Ishikawa (cell line): Measurements from ENCODE around the gene LYRM1.

ENCODE experiments used
- CREB1 ChIP-seq: IDR thresholded peaks from 2 replicates; pipeline ENCODE4 v1.6.1; 2012; ENCODE audit warnings: low read depth
- NFIC ChIP-seq: IDR thresholded peaks from 2 replicates; pipeline ENCODE4 v1.6.1; 2012
- RAD21 ChIP-seq: IDR thresholded peaks from 2 replicates; pipeline ENCODE4 v1.6.1; 2012; ENCODE audit warnings: low read depth
- TAF1 ChIP-seq: IDR thresholded peaks from 2 replicates; pipeline ENCODE4 v1.6.1; 2012; ENCODE audit warnings: low read depth, mild to moderate bottlenecking
- TEAD4 ChIP-seq: IDR thresholded peaks from 2 replicates; pipeline ENCODE4 v1.6.1; 2012
- TF ChIP-seq, protein P1 (sequence below): IDR thresholded peaks from 2 replicates; pipeline ENCODE4 v1.6.1; 2012
- TF ChIP-seq, protein P2 (sequence below): IDR thresholded peaks from 2 replicates; pipeline ENCODE4 v1.6.1; 2012

DNA sequence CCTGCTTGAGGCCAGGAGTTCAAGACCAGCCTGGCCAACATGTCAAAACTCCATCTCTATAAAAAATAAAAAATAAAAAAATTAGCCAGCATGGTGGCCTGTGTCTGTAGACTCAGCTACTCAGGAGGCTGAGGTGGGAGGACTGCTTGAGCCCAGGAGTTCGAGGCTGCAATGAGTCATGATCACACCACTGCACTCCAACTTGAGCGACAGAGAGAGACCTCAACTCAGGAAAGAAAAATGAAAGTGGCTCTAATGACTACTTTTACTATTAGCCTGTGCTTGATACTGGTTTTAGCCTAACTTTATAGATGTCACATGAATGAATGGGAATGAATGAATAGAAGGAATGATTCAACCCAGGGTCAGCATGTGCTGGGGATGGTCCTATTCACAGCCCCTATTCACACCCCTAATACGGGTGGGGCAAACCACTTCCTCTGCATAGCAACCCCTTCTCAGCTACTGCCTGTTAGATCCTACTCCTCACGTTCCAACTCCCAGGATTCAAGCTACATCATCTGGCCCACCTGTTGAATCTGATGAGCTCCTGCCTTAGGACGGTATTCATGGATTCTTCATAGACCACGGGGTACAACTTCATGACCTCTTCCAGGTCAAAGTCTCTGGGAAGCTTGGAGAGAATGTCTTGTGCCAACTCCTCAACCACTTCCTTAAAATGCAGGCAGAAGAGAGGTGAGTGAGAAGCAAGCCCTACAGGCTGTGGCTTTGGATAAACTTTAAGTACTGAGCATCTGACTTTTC, 40.5 kb downstream of the LYRM1 start:
- no peak for TF ChIP-seq TAF1
- no peak for TF ChIP-seq TEAD4
- TF ChIP-seq, protein P1, sequence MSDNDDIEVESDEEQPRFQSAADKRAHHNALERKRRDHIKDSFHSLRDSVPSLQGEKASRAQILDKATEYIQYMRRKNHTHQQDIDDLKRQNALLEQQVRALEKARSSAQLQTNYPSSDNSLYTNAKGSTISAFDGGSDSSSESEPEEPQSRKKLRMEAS: no peak
- TF ChIP-seq NFIC: no peak
- no peak for TF ChIP-seq RAD21
- no peak for TF ChIP-seq CREB1
- TF ChIP-seq, protein P2, sequence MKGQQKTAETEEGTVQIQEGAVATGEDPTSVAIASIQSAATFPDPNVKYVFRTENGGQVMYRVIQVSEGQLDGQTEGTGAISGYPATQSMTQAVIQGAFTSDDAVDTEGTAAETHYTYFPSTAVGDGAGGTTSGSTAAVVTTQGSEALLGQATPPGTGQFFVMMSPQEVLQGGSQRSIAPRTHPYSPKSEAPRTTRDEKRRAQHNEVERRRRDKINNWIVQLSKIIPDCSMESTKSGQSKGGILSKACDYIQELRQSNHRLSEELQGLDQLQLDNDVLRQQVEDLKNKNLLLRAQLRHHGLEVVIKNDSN: no peak
